ENCODE measurements around the gene PLPP2. TPM values are rescaled to one million over a fixed set of nuclear protein-coding genes. Genes with fewer than 3 reads are reported as not detected.

Gene PLPP2
- total RNA-seq, 2 donors from 2014 or later, result 0.82 to 3.3 TPM

GRCh38 chr19:245457-245856 lies 45.7 kb downstream of the PLPP2 start:
- H3K27ac ChIP-seq, result no peak overlapping the region
- H3K36me3 ChIP-seq, result no peaks in the 10 kb centered on the region
- H3K9me3 ChIP-seq, result no peaks in the 10 kb centered on the region
- DNase-seq (ENCODE audit: low spot score), result no peak
- H3K4me1 ChIP-seq, result no peaks in the 10 kb centered on the region
- no peak for TF ChIP-seq CTCF (IDR thresholded peaks at IDR 0.05)
- H3K27me3 ChIP-seq, result no peaks in the 10 kb centered on the region
- no peak overlapping the region for H3K4me3 ChIP-seq

Other genes with a start within 250 kb of the PLPP2 start
- gene OR4F17, start 184.3 kb downstream of the PLPP2 start, total RNA-seq, result not detected
- gene MIER2, start 53.4 kb upstream of the PLPP2 start, total RNA-seq, result 10 to 100 TPM; 15.2 to 22.4 TPM
- under 1 TPM; 0.26 to 0.55 TPM for gene C2CD4C, start 117.7 kb upstream of the PLPP2 start, total RNA-seq
- 10 to 100 TPM in 1 of 2 donors, 1 to 10 TPM in 1; 9.6 to 26.8 TPM for gene SHC2, start 169.6 kb upstream of the PLPP2 start, total RNA-seq
- not detected for gene MADCAM1, start 205.1 kb upstream of the PLPP2 start, total RNA-seq
- 10 to 100 TPM; 30.3 to 33.2 TPM for gene TPGS1, start 216.1 kb upstream of the PLPP2 start, total RNA-seq
- 10 to 100 TPM; 55.8 to 75.0 TPM for gene CDC34, start 240.4 kb upstream of the PLPP2 start, total RNA-seq